SK-N-SH (cell line): ENCODE measurements around the gene SSPN.

Source experiments
- MXI1 ChIP-seq: IDR thresholded peaks from 2 replicates; pipeline ENCODE4 v1.6.1; 2012; ENCODE audit warnings: mild to moderate bottlenecking, low read depth, low read length, improper control_type of control experiment
- NFIC ChIP-seq: IDR thresholded peaks from 2 replicates; pipeline ENCODE4 v1.4.0; 2012; ENCODE audit warnings: borderline replicate concordance
- NRF1 ChIP-seq: IDR thresholded peaks from 2 replicates; pipeline ENCODE4 v1.6.1; 2012; ENCODE audit warnings: low read depth, mild to moderate bottlenecking, low read length
- RAD21 ChIP-seq: IDR thresholded peaks from 2 replicates; pipeline ENCODE4 v1.6.1; 2012; ENCODE audit warnings: mild to moderate bottlenecking, low read length
- TF ChIP-seq, protein P1 (sequence below): fragments of 200-600 bp; sonication (generic); IDR thresholded peaks from 2 replicates; pipeline ENCODE4 v1.6.1; 2017; ENCODE audit warnings: antibody characterized with exemption, mild to moderate bottlenecking, moderate library complexity
- TF ChIP-seq, protein P2 (sequence below): IDR thresholded peaks from 2 replicates; pipeline ENCODE4 v1.6.1; 2012; ENCODE audit warnings: mild to moderate bottlenecking, low read depth, low read length, moderate library complexity
- TF ChIP-seq, protein P3 (sequence below): IDR thresholded peaks from 2 replicates; pipeline ENCODE4 v1.4.0; 2012; ENCODE audit warnings: low read depth

- TF ChIP-seq, protein P1, sequence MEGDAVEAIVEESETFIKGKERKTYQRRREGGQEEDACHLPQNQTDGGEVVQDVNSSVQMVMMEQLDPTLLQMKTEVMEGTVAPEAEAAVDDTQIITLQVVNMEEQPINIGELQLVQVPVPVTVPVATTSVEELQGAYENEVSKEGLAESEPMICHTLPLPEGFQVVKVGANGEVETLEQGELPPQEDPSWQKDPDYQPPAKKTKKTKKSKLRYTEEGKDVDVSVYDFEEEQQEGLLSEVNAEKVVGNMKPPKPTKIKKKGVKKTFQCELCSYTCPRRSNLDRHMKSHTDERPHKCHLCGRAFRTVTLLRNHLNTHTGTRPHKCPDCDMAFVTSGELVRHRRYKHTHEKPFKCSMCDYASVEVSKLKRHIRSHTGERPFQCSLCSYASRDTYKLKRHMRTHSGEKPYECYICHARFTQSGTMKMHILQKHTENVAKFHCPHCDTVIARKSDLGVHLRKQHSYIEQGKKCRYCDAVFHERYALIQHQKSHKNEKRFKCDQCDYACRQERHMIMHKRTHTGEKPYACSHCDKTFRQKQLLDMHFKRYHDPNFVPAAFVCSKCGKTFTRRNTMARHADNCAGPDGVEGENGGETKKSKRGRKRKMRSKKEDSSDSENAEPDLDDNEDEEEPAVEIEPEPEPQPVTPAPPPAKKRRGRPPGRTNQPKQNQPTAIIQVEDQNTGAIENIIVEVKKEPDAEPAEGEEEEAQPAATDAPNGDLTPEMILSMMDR: no peak
- TF ChIP-seq, protein P2, sequence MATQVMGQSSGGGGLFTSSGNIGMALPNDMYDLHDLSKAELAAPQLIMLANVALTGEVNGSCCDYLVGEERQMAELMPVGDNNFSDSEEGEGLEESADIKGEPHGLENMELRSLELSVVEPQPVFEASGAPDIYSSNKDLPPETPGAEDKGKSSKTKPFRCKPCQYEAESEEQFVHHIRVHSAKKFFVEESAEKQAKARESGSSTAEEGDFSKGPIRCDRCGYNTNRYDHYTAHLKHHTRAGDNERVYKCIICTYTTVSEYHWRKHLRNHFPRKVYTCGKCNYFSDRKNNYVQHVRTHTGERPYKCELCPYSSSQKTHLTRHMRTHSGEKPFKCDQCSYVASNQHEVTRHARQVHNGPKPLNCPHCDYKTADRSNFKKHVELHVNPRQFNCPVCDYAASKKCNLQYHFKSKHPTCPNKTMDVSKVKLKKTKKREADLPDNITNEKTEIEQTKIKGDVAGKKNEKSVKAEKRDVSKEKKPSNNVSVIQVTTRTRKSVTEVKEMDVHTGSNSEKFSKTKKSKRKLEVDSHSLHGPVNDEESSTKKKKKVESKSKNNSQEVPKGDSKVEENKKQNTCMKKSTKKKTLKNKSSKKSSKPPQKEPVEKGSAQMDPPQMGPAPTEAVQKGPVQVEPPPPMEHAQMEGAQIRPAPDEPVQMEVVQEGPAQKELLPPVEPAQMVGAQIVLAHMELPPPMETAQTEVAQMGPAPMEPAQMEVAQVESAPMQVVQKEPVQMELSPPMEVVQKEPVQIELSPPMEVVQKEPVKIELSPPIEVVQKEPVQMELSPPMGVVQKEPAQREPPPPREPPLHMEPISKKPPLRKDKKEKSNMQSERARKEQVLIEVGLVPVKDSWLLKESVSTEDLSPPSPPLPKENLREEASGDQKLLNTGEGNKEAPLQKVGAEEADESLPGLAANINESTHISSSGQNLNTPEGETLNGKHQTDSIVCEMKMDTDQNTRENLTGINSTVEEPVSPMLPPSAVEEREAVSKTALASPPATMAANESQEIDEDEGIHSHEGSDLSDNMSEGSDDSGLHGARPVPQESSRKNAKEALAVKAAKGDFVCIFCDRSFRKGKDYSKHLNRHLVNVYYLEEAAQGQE: no peak
- TF ChIP-seq, protein P3, sequence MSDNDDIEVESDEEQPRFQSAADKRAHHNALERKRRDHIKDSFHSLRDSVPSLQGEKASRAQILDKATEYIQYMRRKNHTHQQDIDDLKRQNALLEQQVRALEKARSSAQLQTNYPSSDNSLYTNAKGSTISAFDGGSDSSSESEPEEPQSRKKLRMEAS: no peak
- peak; percentile 49; the same call in 1 of the 2 replicates for TF ChIP-seq NFIC
- TF ChIP-seq MXI1: no peak
- TF ChIP-seq NRF1: no peak
- TF ChIP-seq RAD21: no peak
Observed at GRCh38 chr12:26239122-26239851, 43.9 kb downstream of the SSPN start.
